Coronary artery (tissue), 2 donors: ENCODE measurements around the gene PNRC2.

Experiments
- DNase-seq: peaks from one replicate; pipeline ENCODE4 v3.0.0-alpha.2; 2017; ENCODE audit warnings: low spot score
- H3K27ac ChIP-seq, 2 donors: fragments of 200-600 bp; sonication (generic); one replicate each; pipeline ENCODE4 v1.5.1; 2016 to 2019
- H3K4me3 ChIP-seq: fragments of 200-600 bp; sonication (generic); 2 replicates; pipeline ENCODE4 v1.5.1; 2016; ENCODE audit warnings: mild to moderate bottlenecking, moderate library complexity
- TF ChIP-seq, protein P1 (sequence below): fragments of 200-600 bp; sonication (generic); IDR thresholded peaks from one replicate; pipeline ENCODE4 v1.5.1; 2019; ENCODE audit warnings: antibody characterized with exemption

PNRC2 gene

DNA sequence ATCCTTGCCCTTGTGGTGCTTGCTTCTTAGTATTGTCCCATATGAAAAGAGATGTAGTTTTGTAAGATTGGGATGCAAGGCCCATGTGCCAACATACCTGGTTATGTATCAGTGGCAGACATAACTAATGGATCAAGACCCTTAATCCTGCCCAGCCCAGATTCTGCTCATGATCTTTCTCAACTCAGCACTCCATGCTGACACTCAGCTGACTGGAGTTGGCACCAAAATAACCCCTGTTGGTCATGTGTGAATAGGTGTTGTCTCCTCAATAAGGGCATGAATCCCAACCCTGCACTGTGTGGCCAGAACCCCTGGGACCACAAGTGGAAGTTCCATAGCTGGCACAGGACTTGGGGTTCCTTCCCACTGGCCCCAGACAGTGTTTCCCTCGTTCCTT is 32.5 kb upstream of the PNRC2 start:
- DNase-seq, result no peak
- Histone ChIP-seq H3K4me3 (no peak overlapping the region), H3K27ac (no peak overlapping the region)
- TF ChIP-seq, protein P1, sequence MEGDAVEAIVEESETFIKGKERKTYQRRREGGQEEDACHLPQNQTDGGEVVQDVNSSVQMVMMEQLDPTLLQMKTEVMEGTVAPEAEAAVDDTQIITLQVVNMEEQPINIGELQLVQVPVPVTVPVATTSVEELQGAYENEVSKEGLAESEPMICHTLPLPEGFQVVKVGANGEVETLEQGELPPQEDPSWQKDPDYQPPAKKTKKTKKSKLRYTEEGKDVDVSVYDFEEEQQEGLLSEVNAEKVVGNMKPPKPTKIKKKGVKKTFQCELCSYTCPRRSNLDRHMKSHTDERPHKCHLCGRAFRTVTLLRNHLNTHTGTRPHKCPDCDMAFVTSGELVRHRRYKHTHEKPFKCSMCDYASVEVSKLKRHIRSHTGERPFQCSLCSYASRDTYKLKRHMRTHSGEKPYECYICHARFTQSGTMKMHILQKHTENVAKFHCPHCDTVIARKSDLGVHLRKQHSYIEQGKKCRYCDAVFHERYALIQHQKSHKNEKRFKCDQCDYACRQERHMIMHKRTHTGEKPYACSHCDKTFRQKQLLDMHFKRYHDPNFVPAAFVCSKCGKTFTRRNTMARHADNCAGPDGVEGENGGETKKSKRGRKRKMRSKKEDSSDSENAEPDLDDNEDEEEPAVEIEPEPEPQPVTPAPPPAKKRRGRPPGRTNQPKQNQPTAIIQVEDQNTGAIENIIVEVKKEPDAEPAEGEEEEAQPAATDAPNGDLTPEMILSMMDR, result no peak

DNA sequence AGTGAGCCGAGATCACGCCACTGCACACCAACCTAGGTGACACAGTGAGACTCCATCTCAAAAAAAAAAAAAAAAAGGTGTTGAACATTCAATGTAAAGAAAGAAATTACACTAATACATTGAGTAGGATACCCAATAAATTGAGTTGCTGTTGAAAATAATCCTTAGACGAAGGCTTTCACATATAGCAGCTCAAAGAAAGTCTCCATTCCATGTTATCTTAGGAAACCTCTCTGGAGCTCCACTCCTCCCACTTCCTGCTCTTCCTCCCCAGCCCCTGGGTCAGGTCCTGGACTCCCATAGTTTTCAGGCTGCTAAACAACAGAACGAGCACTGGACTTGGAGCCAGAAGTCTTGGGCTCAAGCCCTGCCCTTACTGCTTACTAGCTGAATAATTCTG is 30.8 kb upstream of the PNRC2 start:
- no peak overlapping the region for H3K27ac ChIP-seq
- TF ChIP-seq, protein P1, result no peak

DNA sequence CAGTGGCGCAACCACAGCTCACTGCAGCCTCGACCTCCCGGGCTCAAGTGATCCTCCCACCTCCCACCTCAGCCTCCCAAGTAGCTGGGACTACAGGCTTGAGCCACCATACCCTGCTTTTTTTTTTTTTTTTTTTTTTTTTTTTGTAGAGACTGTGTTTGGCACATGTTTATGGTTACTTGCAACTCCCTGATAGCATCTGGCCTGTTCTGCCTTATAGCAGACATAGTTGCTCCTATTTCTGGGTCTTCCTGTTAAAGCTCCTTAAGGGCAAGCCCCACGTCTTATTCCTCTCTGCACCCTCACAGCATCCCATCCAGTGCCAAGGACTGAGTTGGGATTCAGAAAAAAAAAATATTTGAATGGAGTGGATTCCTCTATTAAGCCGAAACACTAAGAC is 29.4 kb upstream of the PNRC2 start:
- TF ChIP-seq, protein P1, result no peak
- H3K27ac ChIP-seq, result peak overlapping the region; percentile 82 to 85
- no peak for DNase-seq
- no peak overlapping the region for H3K4me3 ChIP-seq

More for the DNA sequence above, 30.8 kb upstream of the PNRC2 start:
- H3K4me3 ChIP-seq, result no peak overlapping the region
- no peak for DNase-seq

DNA sequence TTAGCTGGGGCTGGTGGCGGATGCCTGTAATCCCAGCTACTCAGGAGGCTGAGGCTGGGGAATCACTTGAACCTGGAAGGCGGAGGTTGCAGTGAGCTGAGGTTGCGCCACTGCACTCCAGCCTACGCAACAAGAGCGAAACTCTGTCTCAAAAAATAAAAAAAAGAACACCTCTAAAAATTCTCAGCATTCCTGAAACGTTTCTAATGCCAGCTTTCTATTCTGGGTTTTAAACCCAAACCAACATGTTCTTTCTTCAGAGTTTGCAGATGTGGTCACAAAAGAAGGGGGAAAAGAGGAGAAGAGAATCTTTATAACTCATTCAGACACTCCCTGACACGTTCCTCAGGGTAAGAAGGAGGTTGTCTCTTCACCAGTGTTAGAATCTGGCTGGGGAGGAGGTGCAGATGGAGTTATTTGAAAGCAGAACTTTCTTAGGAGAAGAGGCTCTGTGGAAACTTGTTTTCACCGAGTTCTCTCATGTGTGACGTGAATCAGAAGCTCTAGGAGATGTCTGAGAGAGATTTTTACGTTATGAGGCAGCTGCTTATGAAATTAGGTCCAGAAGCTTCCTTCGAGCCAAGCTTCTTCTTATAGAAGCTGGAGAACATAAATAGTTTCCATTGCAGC is 28.7 kb upstream of the PNRC2 start:
- H3K4me3 ChIP-seq, result peak overlapping the region; percentile 47

DNA sequence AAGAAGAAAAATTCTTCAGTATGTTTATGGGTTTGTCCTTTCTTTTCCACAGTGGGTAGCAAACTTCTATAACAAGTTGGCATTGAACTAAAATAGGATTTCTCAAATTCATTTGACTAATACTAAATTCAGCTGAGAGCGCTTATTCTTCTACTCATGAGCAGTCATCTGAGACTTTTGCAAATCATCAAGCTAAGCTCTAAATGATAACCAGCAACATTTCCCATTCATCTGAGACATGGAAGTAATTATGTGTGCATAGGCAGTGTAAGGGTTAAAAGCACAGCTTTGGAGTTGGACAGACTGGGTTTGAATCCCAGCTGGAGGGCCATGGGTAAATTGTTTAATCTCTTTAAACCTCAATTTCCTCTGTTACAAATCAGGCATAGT is 28.1 kb upstream of the PNRC2 start:
- Histone ChIP-seq H3K4me3 (no peak overlapping the region), H3K27ac (peak overlapping the region; percentile 82 to 85)
- DNase-seq, result no peak
- TF ChIP-seq, protein P1, result no peak

More for the DNA sequence above, 28.7 kb upstream of the PNRC2 start:
- peak overlapping the region; percentile 82 to 85 for H3K27ac ChIP-seq
- peak; percentile 71 for DNase-seq
- TF ChIP-seq, protein P1, result no peak

DNA sequence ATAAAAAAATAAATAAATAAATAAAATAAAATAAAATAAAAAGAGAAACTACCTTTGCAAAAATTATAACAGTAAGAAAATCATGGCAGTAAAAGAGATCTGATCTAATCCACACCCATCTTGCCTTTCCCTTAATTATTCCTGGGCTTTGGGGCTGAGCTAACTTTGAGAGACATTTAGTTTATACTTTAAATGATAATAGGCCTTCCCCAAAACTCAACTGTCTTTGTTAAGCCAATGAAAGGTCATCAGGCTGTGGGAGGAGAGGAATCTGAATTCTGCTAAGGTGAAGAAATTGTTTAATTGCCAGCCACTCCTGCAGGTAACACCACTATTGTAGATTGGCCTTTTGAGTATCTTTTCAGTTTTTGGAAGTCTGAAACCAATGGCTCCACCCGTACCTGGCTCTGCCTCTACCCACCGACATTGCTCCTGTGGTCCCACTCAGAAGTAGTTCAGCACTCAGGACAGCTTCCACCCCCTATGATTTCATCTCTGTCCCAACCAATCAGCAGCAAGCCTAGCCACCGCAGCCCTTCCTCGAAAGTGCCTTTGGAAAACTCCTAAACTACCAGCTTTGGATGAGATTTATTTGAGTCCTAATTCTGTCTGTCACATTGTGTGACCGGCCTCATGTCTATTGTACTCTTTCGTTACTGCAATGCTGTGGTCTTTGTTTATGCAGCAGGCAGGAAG is 23.0 kb upstream of the PNRC2 start:
- TF ChIP-seq, protein P1, result no peak
- DNase-seq, result peak; percentile 35
- no peak overlapping the region for H3K4me3 ChIP-seq

DNA sequence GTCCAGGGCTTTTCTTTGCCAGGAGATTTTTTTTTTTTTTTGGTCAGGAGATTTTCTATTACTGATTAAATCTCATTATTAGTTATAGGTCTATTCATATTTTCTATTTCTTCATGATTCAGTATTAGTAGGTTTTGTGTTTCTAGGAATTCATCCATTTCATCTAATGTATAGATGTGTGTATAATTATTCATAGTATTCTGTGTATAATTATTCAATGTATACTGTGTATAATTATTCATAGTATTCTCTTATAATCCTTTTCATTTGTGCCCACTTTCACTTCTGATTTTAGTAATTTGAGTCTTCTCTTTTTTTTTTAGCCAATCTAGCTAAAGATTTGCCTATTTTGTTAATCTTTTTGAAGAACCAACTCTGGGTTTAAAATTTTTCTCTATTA is 12.3 kb upstream of the PNRC2 start:
- Histone ChIP-seq H3K4me3 (no peak overlapping the region), H3K27ac (no peak overlapping the region)
- DNase-seq, result no peak
- TF ChIP-seq, protein P1, result no peak

More for the DNA sequence above, 23.0 kb upstream of the PNRC2 start:
- H3K27ac ChIP-seq, result no peak overlapping the region
